Measurements from ENCODE around the gene CALN1.
"Not testable (repeated sequence)": the region's sequence is repeated elsewhere in the genome, so short reads cannot be mapped to it uniquely, and the experiment has no call there.

The CALN1 gene

DNA sequence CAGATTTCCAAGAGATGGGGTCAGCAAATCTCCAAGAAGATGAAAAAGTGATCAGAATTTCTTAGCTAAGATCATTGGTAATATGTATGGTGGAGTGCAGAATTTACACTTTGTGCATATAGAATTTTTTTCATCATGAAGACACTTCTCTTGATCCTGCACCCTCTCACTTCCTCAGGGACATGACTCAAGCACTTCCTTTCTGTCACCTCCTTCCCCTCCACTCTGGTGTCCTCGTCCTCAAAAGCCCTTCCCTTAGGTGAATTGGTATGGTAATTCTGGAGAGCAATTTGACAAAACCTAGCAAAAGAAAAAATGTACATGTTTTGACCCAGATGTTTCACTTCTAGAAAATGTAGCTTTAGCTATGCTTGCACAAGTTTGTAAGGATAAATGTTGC lies 18.1 kb downstream of the CALN1 start:
- TF ChIP-seq, protein P1, sequence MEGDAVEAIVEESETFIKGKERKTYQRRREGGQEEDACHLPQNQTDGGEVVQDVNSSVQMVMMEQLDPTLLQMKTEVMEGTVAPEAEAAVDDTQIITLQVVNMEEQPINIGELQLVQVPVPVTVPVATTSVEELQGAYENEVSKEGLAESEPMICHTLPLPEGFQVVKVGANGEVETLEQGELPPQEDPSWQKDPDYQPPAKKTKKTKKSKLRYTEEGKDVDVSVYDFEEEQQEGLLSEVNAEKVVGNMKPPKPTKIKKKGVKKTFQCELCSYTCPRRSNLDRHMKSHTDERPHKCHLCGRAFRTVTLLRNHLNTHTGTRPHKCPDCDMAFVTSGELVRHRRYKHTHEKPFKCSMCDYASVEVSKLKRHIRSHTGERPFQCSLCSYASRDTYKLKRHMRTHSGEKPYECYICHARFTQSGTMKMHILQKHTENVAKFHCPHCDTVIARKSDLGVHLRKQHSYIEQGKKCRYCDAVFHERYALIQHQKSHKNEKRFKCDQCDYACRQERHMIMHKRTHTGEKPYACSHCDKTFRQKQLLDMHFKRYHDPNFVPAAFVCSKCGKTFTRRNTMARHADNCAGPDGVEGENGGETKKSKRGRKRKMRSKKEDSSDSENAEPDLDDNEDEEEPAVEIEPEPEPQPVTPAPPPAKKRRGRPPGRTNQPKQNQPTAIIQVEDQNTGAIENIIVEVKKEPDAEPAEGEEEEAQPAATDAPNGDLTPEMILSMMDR (IDR thresholded peaks at IDR 0.05; ENCODE audit: low read depth, low read length): no peak
- DNase-seq (ENCODE audit: extremely low read depth, low read depth): no peak

DNA sequence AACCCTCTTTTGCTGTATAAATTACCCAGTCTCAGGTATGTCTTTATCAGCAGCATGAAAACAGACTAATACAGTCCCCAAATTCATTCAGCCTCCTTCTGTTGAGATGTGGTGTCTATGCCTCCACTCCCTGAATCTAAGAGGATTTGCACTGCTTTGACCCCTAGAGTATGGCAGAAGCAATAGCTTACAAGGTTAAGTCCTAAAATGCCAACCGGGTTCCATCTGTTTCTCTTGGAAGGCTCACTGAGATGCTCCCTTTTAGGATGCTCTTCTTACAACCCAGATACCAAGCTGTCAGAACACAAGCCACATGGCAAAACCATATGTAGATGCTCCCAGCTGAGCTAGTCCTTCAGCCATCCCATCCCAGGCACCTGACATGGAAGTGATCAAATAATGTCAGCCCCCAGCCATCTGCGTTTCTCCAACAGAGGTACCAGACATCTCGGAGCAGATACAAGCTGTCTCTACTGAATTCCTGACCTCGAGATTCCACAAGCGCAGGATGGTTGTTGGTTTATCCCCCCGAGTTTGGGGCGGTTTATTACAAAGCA lies 20.2 kb downstream of the CALN1 start:
- no peak for DNase-seq (ENCODE audit: extremely low read depth, low read depth)
- TF ChIP-seq, protein P1 (IDR thresholded peaks at IDR 0.05; ENCODE audit: low read depth, low read length): no peak

DNA sequence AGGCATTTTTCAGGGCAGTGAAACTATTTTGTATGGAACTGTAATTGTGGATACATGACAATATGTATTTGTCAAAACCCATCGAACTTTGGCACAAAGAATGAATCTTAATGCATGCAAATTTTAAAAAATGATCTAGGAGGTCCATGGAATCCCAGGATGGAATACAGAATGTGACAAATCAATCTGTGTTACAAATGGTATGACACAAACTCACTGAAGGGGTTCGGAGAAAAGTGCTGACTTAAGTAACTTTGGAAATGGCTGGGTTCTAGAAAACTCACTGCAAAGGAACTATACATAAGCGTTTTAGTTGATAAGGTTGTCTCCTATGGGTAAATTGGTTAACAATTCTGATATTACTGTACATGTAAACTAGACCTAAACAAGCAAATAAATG lies 26.0 kb downstream of the CALN1 start:
- TF ChIP-seq, protein P1 (IDR thresholded peaks at IDR 0.05; ENCODE audit: low read depth, low read length): no peak
- no peak for DNase-seq (ENCODE audit: extremely low read depth, low read depth)

DNA sequence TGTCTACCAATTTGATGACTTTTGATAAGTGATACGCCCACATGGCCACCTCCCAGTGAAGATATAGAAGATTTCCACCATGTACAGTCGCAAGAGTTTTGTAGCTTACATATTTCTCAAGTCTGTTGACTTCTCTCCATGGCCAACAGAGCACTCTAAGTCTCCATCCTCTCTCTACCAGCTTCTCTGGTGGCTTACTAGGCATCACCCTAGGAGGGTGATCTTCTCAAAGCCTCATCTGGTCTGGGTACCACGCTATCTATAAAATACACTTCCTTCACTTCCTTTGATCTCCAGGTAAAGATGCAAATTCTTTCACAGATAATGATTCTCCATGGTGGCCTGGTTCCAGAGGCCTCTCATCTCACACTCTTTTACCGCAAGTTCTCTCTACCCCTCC lies 49.9 kb downstream of the CALN1 start:
- DNase-seq (ENCODE audit: extremely low read depth, low read depth): no peak
- TF ChIP-seq, protein P1 (IDR thresholded peaks at IDR 0.05; ENCODE audit: low read depth, low read length): no peak

DNA sequence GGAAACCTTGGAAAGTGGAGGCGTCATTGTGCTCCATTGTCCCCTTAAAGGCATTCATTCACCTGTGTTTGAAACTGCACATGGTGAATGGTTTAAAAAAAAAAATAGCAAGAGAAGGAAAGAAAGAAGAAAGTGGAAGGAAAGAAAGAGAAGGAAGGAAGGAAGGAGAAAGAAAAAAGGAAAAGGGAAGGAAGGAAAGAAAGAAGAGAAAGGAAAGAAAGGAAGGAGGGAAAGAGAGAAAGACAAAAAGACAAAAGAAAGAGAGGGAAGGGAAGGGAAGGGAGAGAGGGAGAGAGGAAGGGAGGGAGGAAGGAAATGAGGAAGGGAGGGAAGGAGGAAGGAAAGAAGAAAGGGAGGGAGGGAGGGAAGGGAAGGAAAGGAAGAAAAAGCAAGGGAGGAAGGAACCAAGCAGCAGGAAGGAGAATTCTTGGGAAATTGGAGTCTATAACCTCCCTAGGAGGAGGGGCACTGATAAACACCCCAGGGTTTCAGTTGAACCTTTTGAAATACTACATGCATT lies 66.9 kb downstream of the CALN1 start:
- DNase-seq (ENCODE audit: extremely low read depth, low read depth): no peak
- TF ChIP-seq, protein P1 (IDR thresholded peaks at IDR 0.05; ENCODE audit: low read depth, low read length): no peak

DNA sequence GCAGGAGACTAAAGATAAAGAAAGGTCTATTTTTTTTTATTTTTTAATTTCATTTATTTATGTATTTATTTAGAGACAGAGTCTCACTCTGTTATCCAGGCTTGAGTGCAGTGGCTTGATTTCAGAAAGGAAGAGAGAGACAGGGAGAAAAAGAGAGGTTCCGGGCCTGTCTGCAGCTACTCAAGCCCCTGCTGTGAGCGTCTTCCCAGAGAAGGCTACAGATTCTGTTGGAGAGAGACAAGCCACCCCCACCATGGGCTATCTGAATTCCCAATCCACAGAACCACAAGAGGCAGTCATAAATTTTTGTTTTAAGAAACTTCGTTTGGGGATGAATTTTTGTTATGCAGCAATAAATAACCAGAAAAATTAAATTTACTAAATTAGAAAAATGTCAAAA lies 68.1 kb downstream of the CALN1 start:
- no peak for DNase-seq (ENCODE audit: extremely low read depth, low read depth)
- TF ChIP-seq, protein P1 (IDR thresholded peaks at IDR 0.05; ENCODE audit: low read depth, low read length): no peak

DNA sequence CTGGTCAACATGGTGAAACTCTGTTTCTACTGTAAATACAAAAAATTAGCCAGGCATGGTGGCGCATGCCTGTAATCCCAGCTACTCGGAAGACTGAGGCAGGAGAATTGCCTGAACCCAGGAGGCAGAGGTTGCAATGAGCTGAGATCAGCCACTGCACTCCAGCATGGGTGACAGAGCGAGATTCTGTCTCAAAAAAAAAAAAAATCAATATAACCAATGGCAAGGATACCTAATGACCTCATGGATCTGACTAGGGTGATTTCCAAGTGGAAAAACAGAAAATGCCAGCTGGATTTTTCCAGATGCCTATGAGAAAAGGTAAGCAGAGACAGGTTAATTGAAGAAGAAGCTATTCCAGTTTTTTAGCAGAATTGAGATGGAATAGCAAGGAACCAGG lies 68.8 kb downstream of the CALN1 start:
- not testable (repeated sequence) for DNase-seq (ENCODE audit: extremely low read depth, low read depth)
